Tibial artery (tissue), 4 donors: Measurements from ENCODE around the gene ITGBL1.

ENCODE experiments used
- DNase-seq, 2 donors: peaks; one replicate each; pipeline ENCODE4 v3.0.0-alpha.2; 2019
- H3K27ac ChIP-seq, 2 donors: fragments of 200-600 bp; sonication (generic) in 1 of 2; 1 replicate in 1 of 2; 2 replicates in 1 of 2; pipeline ENCODE4 v1.5.1; 2018 to 2019; ENCODE audit warnings: mild to moderate bottlenecking in 1 of 2
- H3K27me3 ChIP-seq, 2 donors: fragments of 200-600 bp; sonication (generic) in 1 of 2; one replicate each; pipeline versions ENCODE4 v1.5.1 to v1.6.0; 2016 to 2019
- H3K36me3 ChIP-seq, 3 donors: fragments of 200-600 bp; sonication (generic) in 2 of 3; one replicate each; pipeline ENCODE4 v1.5.1; 2016 to 2019; ENCODE audit warnings: mild to moderate bottlenecking in 2 of 3
- H3K4me1 ChIP-seq, 4 donors: fragments of 200-600 bp; sonication (generic) in 2 of 4; 1 replicate in 3 of 4; 2 replicates in 1 of 4; pipeline ENCODE4 v1.5.1; 2016 to 2019
- H3K4me3 ChIP-seq, 2 donors: fragments of 200-600 bp; sonication (generic) in 1 of 2; 1 replicate in 1 of 2; 2 replicates in 1 of 2; pipeline ENCODE4 v1.5.1; 2018 to 2019; ENCODE audit warnings: mild to moderate bottlenecking in 2 of 2
- H3K9me3 ChIP-seq, 3 donors: fragments of 200-600 bp; sonication (generic) in 1 of 3; one replicate each; pipeline ENCODE4 v1.5.1; 2016 to 2019
- CTCF ChIP-seq, 2 experiments: fragments of 200-600 bp in 1 of 2; fragments of 450-650 bp in 1 of 2; IDR thresholded peaks; one replicate each; pipeline ENCODE4 v1.5.1; 2017 to 2019; ENCODE audit warnings: antibody characterized with exemption in 2 of 2, mild to moderate bottlenecking in 1 of 2, moderate library complexity in 1 of 2
- intact Hi-C: fragments of 100-400 bp; cut with DNase I; formaldehyde crosslinking; loops from one replicate; pipeline ENCODE4 v1.15.0; 2023; ENCODE audit warnings: low total_unique reads

The ITGBL1 gene

GRCh38 chr13:101730420-101731000 lies 278.0 kb downstream of the ITGBL1 start:
- TF ChIP-seq CTCF (IDR thresholded peaks at IDR 0.05): no peak
- Histone ChIP-seq H3K27me3 (no peaks in the 10 kb centered on the region), H3K27ac (no peak overlapping the region), H3K9me3 (no peaks in the 10 kb centered on the region), H3K4me1 (peaks cover 0 to 10% (median 0%) of the 10 kb centered on the region in 4 donors), H3K4me3 (no peak overlapping the region), H3K36me3 (no peaks in the 10 kb centered on the region)
- no peak for DNase-seq
- intact Hi-C loops: no loop called here

GRCh38 chr13:101736566-101736965 lies 284.1 kb downstream of the ITGBL1 start:
- DNase-seq: no peak
- Histone ChIP-seq H3K4me3 (no peak overlapping the region), H3K27ac (no peak overlapping the region), H3K4me1 (no peaks in the 10 kb centered on the region), H3K36me3 (no peaks in the 10 kb centered on the region), H3K9me3 (no peaks in the 10 kb centered on the region), H3K27me3 (no peaks in the 10 kb centered on the region)
- intact Hi-C loops: no loop called here
- TF ChIP-seq CTCF (IDR thresholded peaks at IDR 0.05): no peak

- no peak for TF ChIP-seq CTCF (IDR thresholded peaks at IDR 0.05)
- DNase-seq: no peak
- H3K4me1 ChIP-seq: no peaks in the 10 kb centered on the region
- no peak overlapping the region for H3K27ac ChIP-seq
- H3K27me3 ChIP-seq: no peaks in the 10 kb centered on the region
- H3K4me3 ChIP-seq: no peak overlapping the region
- H3K9me3 ChIP-seq: no peaks in the 10 kb centered on the region
- H3K36me3 ChIP-seq: no peaks in the 10 kb centered on the region
- intact Hi-C loops: no loop called here
Measured at GRCh38 chr13:101738336-101738735, 285.9 kb downstream of the ITGBL1 start.

GRCh38 chr13:101739382-101740178 lies 287.1 kb downstream of the ITGBL1 start:
- H3K9me3 ChIP-seq: no peaks in the 10 kb centered on the region
- H3K4me1 ChIP-seq: no peaks in the 10 kb centered on the region
- DNase-seq: no peak
- H3K4me3 ChIP-seq: no peak overlapping the region
- TF ChIP-seq CTCF (IDR thresholded peaks at IDR 0.05): no peak
- H3K27me3 ChIP-seq: no peaks in the 10 kb centered on the region
- intact Hi-C loops: no loop called here
- H3K36me3 ChIP-seq: no peaks in the 10 kb centered on the region
- H3K27ac ChIP-seq: no peak overlapping the region

GRCh38 chr13:101746513-101746912 lies 294.0 kb downstream of the ITGBL1 start:
- Histone ChIP-seq H3K27ac (no peak overlapping the region), H3K36me3 (no peaks in the 10 kb centered on the region), H3K9me3 (no peaks in the 10 kb centered on the region), H3K27me3 (no peaks in the 10 kb centered on the region), H3K4me1 (peaks cover 0 to 8% (median 2%) of the 10 kb centered on the region in 4 donors), H3K4me3 (no peak overlapping the region)
- intact Hi-C loops: no loop called here
- no peak for DNase-seq
- TF ChIP-seq CTCF (IDR thresholded peaks at IDR 0.05): no peak
